Placental pericyte (primary cell): ENCODE data around the gene LYRM7. TPM values are rescaled to one million over a fixed set of nuclear protein-coding genes. Genes with fewer than 3 reads are reported as not detected.

Experiments
- total RNA-seq: library from RNA; depleted of rRNA; stranded (reverse); fragments of >200 nt; gene quantifications from 2 replicates; pipeline ENCODE4 v1.2.3, GENCODE V29; 2012

The LYRM7 gene
- 2.0 and 7.3 TPM in 2 replicates for total RNA-seq

DNA sequence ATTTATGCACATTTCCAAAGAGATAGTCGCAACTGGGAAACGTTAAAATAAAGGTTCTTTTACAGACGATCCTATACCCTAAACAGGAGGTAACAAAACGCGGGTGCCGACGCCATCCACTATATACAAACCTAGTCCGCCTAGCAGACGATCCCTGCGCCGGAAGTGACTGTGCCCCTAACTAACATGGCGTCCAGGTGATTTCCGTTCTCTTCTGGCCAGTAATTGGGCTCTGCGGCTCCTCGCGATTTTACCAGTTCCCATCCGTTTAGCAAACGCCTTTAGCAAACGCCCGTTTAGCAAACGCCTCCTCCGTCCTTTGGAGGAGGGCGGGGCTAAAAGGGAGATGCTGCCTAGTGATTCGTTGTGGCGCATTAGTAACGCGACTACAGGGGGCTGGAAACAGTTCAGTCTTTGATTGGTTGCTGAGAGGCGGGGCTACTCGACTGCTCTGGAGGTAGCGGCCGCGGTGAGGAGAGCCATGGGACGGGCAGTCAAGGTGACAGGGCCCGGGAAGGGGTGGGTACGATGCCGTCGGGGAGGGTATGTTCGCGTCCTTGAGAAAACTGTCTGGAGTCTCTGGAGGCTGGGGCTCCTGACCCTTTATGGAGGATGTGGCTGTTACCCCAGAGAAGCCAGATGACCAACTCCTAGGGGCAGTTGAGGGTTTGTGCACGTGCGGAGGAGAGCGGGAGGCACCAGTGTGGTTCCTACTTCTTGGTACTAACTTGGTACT lies at the start of gene LYRM7:
Gene LYRM7, plus strand, starts transcription at position 405 of the 736 bp plus-strand sequence. Its CDS starts 77 bp downstream, at position 482.

DNA sequence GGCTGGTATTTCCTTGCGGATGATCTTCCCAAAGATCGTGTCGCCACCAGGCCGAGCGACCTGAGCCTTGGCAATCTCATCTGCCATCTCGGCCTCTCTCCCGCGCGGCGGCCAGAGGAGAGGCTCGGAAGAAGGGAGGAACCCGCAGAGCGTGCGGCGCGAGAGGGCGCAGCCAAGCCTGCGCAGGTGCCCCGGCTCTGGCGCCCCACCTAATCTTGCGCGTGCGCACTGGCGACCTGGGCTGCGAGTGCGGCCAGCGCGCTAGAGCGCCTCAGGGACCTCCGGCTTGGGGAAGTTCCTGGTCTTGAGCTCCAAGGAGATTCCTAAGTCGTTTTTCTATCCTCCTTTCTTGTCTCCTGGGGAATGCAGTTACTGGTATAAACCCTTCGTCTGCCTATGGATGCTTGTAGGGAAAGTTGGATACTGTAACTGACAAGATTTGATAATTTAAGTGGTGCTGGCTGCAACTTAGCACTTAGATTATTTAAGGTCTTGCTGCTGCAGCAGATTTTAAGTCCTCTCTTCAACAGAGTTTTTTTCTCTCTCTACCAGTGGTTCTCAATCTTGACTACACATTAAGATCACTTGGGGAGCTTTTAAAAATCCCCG lies 5.5 kb upstream of the LYRM7 start, which contains the start of gene HINT1:
Gene HINT1, minus strand, starts transcription at position 138 of the 609 bp plus-strand sequence. Its CDS starts 51 bp downstream, at position 87.

Other genes with a start within 250 kb of the LYRM7 start
- gene HINT1, start 5.7 kb upstream of the LYRM7 start, total RNA-seq: 85.1 and 106 TPM in 2 replicates
- gene CDC42SE2, start 93.1 kb downstream of the LYRM7 start, total RNA-seq: 23.0 and 40.9 TPM in 2 replicates